GM15510 (cell line): Measurements from ENCODE around the gene MYADML2.

Source experiments
- POLR2A ChIP-seq: IDR thresholded peaks from 3 replicates; pipeline ENCODE4 v1.6.1; 2011; ENCODE audit warnings: borderline replicate concordance; ENCODE audit not compliant: insufficient read length; ENCODE audit errors: extremely low read depth

MYADML2 gene

DNA sequence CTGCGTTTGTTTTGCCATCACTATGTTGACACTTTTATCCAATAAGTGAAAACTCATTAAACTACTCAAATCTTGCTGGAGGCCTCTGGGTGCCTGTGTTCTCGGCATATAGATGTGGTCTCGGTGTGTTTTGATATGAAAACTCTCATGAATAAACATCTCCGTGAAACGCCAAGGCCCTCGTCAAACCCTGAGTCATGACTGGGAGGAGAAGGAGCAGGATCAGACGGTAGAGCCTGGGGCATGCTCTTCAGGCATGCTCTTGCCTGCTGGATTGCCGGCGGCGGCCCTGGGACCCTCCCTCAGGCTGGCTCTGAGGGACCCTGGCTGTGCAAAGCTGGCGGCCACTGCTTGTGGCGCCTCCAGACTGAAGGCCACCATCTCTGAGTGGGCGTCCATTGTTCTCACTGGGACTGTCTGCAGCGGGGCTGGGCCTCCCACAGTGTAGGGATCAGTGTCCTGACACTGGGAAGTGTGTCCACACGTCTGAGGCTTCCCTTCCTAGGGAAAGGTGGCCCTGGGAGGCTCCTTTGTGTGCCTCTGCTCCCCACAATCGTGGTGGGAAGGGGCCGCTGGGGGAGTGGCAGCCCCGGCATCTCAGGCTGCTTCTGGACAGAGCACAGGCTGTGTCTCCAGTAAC, 46.7 kb downstream of the MYADML2 start:
- no peak for TF ChIP-seq POLR2A

DNA sequence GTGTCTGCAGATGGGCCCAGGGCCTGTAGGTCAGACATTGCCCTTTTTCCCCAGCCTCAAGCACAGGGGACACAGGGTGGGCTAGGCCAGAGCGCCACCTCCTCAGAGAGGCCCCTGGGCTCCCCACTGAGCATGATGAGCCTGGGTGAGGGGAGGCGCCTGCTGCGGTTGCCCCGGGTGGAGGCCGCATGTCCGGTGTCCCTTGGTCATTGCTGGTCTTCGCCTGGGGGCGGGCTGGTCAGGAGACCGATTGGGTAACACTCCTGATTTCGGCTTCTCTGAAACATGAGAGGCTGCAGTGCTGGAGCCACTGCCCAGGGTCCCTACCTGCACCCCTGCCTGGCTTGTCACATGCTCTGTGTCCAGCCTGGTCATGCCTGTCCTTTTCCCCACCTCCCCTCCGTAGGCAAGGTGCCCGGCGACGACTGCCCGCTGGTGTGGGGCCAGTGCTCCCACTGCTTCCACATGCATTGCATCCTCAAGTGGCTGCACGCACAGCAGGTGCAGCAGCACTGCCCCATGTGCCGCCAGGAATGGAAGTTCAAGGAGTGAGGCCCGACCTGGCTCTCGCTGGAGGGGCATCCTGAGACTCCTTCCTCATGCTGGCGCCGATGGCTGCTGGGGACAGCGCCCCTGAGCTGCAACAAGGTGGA, 47.4 kb downstream of the MYADML2 start:
- TF ChIP-seq POLR2A, result no peak

DNA sequence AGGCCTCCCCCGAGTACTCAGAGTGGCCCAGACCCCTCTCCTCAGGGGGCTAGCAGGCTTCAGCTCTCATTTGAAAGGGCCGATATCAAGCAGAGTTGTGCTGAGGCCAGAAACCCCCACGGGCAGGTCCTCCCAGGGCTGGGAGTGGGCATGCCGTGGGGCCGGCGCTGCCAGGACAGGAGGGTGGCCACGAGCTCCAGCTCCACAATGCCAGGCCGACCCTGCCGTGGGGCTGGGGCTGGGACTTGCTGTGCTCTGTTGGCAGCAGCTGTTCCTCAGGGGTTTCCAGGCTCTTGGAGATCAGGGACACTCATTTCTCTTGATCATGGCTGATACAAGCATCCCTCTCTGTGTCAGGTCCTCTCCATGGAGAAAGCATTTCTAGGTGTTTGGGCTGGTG, 48.1 kb downstream of the MYADML2 start:
- no peak for TF ChIP-seq POLR2A

DNA sequence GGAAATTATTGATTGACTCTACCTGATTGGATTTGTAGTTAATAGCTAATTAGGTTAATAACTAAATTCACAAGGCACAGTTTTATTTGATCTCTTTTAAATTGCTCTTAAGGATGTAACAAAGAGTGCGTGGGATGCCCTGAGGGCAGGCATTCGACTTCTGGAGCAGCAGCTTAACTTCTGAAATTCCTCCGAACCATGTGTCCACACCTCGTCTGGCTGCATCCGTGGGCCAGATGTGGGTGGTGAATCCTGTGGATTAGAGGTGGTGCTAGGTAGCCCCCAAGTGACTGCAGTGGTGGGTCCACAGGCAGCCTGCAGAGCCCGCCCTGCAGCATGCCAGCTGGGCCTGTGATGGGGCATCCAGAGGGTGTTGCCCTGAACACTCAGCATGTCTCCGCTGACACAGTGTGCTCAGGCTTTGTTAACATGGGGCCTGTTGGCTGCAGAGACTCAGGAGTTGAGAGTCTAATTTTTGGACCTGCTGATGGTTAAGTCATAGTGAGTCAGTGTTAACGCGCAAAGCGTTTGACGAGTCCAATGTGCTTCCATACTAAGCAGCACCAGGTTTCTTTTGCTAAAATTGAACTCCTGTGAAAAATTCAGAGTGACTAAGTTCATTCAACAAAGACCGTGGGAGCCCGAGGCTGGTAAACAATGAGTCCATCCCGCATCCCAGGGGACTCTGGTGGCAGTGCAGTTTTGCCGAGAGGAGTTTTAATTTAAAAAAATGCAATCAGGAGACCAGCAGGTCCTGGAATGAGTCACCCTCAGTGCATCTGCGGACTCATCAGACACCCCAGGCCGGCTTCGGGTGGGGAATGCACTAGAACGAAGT, 48.8 kb downstream of the MYADML2 start:
- no peak for TF ChIP-seq POLR2A

DNA sequence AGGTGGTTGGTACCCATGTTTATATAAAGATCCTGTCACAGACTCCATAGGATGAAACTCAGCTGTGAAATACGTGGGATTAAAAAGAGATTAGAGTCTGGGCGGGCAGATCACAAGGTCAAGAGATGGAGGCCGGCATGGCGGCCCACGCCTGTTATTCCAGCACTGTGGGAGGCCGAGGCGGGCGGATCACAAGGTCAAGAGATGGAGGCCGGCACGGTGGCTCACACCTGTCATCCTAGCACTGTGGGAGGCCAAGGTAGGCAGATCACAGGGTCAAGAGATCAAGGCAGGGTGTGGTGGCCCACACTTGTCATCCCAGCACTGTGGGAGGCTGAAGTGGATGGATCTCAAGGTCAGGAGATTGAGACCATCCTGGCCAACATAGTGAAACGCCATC, 51.6 kb downstream of the MYADML2 start:
- TF ChIP-seq POLR2A, result no peak

DNA sequence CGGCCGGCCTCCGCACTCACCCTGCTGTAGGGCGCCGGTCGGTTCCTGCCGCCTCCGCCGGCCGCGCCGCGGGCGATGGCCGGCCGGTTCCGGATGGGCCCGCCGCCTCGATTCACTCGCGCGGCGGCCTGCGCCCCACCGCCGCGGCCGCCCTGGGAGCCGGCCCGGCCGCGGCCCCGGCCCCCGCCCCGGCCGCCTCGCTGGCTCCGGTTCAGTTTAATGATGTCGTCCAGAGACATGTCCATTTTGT, 55.8 kb downstream of the MYADML2 start:
- TF ChIP-seq POLR2A, result no peak

DNA sequence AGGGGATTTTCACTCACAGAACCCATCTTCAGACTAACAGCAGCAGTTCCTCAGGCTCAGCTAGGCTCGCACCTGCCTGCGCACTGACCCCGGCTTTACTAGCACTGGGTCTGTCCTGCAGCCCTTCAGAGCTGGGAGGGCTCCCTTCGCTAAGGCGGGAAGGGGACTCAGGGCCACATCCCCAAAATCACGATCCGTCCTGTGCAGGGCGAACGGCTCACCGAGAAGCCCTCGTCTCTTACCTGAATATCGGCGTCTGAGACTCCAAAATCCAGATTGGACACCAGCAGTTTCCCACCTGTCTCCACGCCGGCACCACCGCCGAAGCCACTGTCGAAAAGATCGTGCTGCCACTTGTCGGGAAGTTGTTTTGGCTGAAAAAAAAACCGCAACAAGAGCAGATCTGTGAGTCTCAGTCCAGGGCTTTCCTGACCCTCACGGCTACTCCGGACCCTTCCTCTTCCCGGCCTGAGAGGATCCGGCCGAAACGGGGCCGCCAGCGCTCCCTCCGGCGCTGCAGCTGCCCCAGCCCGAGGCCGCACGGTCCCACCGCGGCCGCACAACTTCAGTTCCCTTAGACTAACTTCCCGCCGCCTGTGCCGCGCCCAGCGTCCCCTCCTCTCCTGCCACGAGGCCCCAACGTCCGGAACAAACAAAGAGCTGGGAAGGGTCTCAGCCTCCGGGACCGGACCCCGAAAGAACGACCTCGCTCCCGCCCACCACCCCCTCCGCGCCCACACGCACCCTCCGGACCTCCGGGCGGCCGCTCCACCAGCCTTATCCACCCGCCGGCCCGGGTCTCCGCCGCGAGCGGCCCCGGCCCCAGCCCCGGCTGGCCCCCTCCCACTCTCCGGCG, 56.4 kb downstream of the MYADML2 start:
- no peak for TF ChIP-seq POLR2A
